HG02852 (cell line): ENCODE measurements around the gene APOBEC4.

ENCODE experiments used
- ATAC-seq: cut with Tn5 transposase; IDR thresholded peaks from one replicate; pipeline ENCODE4 v1.9.1; 2021; ENCODE audit warnings: mild to moderate bottlenecking, moderate library complexity; ENCODE audit not compliant: unreplicated experiment

Gene APOBEC4

GRCh38 chr1:183604815-183605214 is 48.3 kb downstream of the APOBEC4 start:
- ATAC-seq, result no peak

DNA sequence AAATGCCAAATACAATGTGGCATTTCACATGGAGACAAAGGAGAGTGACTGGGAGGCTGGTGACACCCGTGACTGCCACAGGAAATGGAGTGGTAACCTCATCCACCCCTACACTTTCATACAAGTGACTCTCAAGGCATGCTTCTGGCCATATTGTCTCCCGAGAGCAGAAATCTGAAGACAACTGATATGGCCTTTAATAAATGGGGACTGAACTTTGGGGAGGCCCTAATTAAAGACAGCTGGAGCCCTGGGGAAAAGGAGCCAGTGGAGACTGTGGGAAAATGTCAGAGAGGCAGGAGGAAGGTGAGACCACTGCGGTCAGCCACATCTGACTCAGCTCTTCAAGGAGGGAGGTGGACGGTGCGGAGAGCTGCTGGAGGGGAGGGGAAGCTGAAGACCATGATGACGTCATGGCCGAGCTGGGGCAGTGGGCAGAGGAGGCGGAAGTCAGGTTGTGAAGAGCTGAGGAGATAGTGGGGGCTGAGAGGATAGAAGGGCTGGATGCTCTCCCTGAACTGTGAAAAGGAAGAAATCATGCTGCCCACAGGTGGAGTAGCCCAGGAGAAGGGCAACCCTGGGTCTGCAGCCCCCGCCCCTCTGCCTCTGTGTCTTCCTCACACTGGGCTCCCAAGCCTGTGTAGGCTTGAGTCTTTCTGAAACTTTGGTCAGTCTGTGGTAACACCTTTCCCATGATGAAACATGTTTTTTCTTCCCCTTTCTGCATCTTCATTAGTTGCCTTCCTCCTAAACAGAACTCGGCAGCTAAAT is 48.9 kb downstream of the APOBEC4 start:
- no peak for ATAC-seq

GRCh38 chr1:183602510-183602909 is 50.6 kb downstream of the APOBEC4 start:
- no peak for ATAC-seq

DNA sequence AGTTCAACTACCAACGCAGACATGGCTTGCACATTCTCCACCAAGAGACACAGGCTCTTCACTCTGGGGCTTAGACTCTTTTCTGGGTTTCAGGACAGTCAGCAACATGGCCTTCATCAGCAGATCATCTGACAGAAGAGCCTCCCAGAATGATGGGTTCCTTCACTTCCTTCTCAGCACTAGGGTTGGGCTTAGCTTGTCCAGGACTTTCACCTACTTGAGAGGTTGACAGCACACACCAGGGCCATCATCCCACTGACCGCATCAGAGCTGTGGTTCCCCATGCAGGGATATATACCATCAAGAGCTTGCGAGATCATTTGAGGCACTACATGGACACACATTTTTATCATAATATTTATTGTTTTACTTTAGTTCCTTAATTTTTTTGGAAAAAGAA is 52.5 kb downstream of the APOBEC4 start:
- no peak for ATAC-seq

DNA sequence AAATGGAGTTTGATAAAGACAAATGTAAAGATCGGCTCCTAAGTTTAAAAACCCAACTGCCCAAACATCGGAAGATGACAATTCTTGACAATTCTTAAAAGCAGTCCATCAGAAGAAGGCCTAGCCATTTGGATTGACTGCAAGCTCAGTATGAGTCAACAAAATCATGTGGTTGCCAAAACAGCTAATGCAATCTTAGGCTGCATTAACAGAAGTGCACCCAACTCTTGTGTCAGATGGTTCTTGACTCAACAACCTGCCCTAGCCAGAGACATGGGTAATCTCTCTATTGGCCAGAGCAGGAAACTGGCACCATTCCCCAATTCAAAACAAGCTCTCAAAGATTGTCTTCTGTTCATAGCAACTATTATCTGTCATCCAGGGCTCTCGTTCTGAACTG is 53.0 kb downstream of the APOBEC4 start:
- no peak for ATAC-seq

DNA sequence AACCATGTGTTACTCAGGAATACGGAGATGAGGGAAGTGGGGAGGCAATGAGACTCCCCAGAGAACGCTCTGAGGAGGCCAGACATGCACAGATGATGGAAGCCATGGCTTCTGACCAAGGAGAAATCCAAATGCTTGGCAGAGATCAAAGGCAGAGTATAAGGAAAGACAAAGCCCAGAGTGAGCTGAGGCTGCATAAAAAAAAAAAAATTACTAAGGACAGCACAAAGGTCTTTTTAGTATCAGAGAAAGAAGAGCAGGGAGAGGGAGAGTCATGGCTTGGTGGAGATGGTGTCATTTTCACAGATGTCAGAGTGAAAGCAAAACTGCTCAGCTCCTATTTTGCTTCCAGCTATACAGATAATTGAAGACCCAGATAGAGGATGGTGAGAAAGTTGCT is 54.7 kb downstream of the APOBEC4 start:
- ATAC-seq, result peak; percentile 70

- ATAC-seq, result no peak
Measured at GRCh38 chr1:183597656-183598347, 55.3 kb downstream of the APOBEC4 start.

DNA sequence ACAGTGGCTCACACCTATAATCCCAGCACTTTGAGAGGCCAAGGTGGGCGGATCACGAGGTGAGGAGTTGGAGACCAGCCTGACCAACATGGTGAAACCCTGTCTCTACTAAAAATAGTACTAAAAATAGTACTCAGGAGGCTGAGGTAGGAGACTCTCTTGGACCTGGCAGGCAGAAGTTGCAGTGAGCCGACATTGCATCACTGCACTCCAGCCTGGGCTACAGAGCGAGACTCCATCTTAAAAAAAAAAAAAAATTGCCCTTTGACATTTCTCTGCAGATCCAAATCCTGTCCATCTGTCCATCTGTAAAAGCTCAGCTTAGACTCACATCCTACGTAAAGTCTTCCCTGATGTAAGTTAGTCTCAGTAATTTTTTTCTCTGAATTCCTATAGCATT is 56.6 kb downstream of the APOBEC4 start:
- no peak for ATAC-seq
